GM06990 (cell line): ENCODE measurements around the gene CSTF2T.

Experiments used
- DNase-seq: peaks from one replicate; pipeline ENCODE4 v3.0.0-alpha.2; 2011; ENCODE audit not compliant: insufficient read length; ENCODE audit errors: extremely low read depth
- H3K27me3 ChIP-seq: replicated peaks from 2 replicates; pipeline ENCODE4 v1.6.0; 2011; ENCODE audit warnings: low read length; ENCODE audit not compliant: control insufficient read depth, insufficient read depth
- H3K36me3 ChIP-seq: 2 replicates; pipeline ENCODE4 v1.5.1; 2011; ENCODE audit warnings: low read length; ENCODE audit not compliant: control insufficient read depth, insufficient read depth
- H3K4me3 ChIP-seq: replicated peaks from 2 replicates; pipeline ENCODE4 v1.5.1; 2011; ENCODE audit warnings: low read depth, mild to moderate bottlenecking, control low read depth, low read length
- TF ChIP-seq, protein P1 (sequence below): IDR thresholded peaks from 2 replicates; pipeline ENCODE4 v1.5.1; 2011; ENCODE audit warnings: low read length, control low read depth, mild to moderate bottlenecking, inconsistent platforms; ENCODE audit not compliant: insufficient read depth, poor library complexity, severe bottlenecking

The CSTF2T gene

GRCh38 chr10:51669041-51669440, 30.4 kb downstream of the CSTF2T start:
- Histone ChIP-seq H3K27me3 (no peaks in the 10 kb centered on the region), H3K4me3 (no peak overlapping the region), H3K36me3 (no peaks in the 10 kb centered on the region)
- no peak for DNase-seq
- TF ChIP-seq, protein P1, sequence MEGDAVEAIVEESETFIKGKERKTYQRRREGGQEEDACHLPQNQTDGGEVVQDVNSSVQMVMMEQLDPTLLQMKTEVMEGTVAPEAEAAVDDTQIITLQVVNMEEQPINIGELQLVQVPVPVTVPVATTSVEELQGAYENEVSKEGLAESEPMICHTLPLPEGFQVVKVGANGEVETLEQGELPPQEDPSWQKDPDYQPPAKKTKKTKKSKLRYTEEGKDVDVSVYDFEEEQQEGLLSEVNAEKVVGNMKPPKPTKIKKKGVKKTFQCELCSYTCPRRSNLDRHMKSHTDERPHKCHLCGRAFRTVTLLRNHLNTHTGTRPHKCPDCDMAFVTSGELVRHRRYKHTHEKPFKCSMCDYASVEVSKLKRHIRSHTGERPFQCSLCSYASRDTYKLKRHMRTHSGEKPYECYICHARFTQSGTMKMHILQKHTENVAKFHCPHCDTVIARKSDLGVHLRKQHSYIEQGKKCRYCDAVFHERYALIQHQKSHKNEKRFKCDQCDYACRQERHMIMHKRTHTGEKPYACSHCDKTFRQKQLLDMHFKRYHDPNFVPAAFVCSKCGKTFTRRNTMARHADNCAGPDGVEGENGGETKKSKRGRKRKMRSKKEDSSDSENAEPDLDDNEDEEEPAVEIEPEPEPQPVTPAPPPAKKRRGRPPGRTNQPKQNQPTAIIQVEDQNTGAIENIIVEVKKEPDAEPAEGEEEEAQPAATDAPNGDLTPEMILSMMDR, result no peak

DNA sequence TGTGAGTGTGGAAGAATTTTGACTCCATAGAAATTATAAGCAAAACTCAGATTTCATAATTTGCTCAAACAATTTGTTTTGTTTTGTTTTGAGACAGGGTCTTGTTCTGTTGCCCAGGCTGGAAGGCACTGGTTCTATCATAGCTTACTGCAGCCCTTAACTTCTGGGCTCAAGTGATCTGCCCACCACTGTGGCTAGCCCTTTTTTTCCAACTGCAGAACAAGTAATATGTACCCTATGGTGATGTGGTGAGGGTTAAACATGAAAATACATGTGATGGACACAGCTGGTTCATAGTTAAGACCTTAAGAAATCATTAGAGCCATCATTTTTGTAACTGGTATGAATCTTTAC, 31.1 kb downstream of the CSTF2T start:
- TF ChIP-seq, protein P1, result no peak
- no peak for DNase-seq
- Histone ChIP-seq H3K36me3 (no peaks in the 10 kb centered on the region), H3K4me3 (no peak overlapping the region), H3K27me3 (no peaks in the 10 kb centered on the region)

DNA sequence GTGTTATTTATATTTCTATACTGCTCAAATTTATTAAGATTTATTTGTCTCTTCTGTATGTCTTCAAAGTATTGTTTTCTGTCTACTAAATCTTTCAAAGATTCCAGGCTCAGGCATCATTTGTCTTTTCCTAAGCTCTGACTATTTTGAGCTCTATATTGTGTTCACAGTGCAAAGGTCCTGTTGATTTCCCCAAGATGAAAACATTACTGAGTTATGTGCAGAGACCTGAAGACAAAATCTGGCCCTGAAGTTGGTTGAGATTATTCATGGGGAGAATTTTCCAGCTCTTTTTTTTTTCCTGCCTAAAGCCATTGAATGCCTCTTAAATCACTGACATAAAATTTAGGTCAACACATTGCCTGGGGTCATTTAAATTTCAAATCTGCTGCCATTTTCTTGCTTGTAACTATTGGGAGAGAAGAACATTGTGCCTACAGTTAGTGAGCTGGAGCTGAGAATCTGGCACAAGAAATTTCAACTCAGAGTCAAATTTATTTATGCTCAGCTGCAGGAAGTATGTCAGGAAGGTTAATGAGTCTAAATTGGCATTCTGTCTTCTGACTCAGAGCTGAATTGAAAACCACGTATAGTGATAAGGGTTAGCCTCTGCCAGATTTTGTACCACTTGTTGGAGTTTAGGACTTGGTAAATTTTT, 31.6 kb downstream of the CSTF2T start:
- H3K4me3 ChIP-seq, result no peak overlapping the region
- TF ChIP-seq, protein P1, result no peak
- no peaks in the 10 kb centered on the region for H3K36me3 ChIP-seq
- DNase-seq, result no peak
- H3K27me3 ChIP-seq, result no peaks in the 10 kb centered on the region

DNA sequence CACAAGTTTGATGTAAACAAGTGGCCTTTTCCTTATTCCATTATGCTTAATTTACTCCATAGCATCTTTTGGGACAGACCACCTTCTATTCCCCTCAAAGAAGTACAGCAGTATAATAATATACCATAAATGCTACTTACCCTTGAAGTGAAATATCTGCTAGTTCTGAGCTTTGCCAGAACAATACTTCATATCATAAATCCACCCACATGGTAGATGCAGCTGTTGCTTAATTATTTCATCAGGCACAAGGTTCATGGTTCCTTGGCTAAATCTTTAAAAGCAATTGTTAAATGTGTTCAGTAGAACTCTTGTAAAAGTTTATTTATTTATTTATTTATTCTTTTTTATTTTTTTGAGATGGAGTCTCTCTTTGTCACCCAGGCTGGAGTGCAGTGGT, 32.9 kb downstream of the CSTF2T start:
- Histone ChIP-seq H3K27me3 (no peaks in the 10 kb centered on the region), H3K4me3 (no peak overlapping the region), H3K36me3 (no peaks in the 10 kb centered on the region)
- TF ChIP-seq, protein P1, result no peak
- DNase-seq, result no peak

DNA sequence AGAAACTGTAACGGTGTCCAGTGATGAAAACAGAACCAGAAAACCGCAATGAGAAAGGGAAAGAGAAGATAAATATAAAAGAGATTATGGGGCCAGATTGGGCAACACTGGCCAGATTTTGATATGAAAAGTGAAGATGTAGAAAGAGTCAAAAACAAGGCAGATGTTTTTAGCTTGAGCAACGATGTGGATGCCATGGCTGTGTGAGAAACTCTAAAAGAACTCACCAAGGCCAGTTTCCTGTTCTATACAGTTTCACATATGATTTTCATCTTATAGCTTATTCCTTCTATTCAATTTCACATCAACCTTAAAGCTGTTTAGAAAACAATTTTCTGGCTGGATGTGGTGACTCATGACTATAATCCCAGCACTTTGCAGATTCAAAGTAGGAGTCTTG, 36.3 kb downstream of the CSTF2T start:
- Histone ChIP-seq H3K36me3 (no peaks in the 10 kb centered on the region), H3K27me3 (no peaks in the 10 kb centered on the region), H3K4me3 (no peak overlapping the region)
- no peak for DNase-seq
- TF ChIP-seq, protein P1, result no peak

DNA sequence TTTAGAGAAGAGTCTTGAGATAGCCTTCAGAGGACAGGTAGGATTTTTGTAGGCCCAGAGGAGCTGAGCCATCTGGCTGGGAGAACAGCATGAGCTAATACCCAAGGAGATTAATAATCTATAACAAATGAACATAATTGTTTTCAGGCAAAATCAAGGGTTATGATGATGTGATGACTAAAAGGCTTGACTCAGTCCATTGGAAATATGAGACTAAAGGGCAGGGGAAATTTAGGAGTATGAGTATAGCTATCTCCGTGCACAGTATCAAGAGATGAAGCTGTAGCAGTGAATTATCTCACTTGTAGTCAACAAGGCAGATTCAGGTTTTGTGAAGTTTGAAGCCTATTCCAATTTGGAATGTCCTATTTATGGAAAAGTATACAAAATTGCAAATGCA, 40.1 kb downstream of the CSTF2T start:
- DNase-seq, result no peak
- H3K27me3 ChIP-seq, result no peaks in the 10 kb centered on the region
- H3K36me3 ChIP-seq, result no peaks in the 10 kb centered on the region
- TF ChIP-seq, protein P1, result no peak
- no peak overlapping the region for H3K4me3 ChIP-seq
